ENCODE results near the gene SRRT.

The SRRT gene

DNA sequence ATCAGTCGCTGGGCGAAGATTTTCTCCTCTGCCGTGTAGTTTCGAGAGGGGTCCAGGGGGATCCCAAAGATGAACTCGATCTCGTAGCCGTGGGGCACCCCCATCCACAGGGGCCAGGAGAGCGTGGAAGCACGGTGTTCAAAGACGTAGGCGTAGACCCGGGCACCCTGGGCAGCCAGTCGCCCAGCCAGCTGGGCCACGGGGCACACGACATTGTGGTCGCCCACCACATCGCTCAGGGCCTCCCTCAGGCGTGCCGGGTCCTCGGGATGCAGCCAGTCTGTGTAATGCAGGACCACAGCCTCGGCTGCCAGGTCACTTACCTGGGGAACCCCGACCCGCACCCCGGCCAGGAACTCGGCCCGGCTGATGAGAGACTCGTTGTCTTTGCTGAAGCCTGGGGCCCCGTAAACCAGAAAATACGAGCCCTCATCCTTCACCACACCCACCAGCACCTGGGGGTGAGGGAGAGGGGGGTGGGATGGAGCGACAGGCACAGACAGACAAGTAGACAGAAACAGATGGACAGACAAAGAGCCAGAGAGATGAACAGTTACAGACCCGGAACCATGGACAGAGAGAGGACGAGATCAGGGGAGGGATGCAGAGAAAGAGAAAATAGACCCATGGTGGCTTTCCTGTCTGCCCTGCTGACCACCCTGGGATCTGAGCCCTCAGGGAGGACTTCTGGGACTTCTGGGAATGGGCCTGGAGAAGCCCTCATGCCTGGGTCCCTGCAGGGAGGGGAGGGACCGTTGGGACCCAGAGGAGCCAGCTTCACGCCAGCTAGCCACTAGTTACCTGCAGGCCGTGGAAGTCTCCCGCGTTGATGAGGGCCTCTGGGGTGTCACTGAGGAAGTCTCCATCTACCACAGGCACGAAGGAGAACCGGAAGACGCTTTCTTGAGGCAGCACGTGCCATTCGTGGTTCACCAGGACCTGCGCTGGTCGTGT is 17.7 kb downstream of the SRRT start:
- H3K4me3 Mint-ChIP-seq, result no peak overlapping the region

GRCh38 chr7:100893318-100893895 is 18.5 kb downstream of the SRRT start:
- DNase-seq, result no peak
- peaks cover 8% of the 10 kb centered on the region for H3K36me3 Mint-ChIP-seq (ENCODE audit: low read depth)
- no peaks in the 10 kb centered on the region for H3K9me3 Mint-ChIP-seq
- peaks cover 21% of the 10 kb centered on the region for H3K4me1 Mint-ChIP-seq (ENCODE audit: low read depth)
- peaks cover 57% of the 10 kb centered on the region for H3K27me3 Mint-ChIP-seq
- no peak overlapping the region for H3K4me3 Mint-ChIP-seq
- no peak overlapping the region for H3K27ac Mint-ChIP-seq

More for the DNA sequence above, 17.7 kb downstream of the SRRT start:
- H3K27me3 Mint-ChIP-seq, result peaks cover 49% of the 10 kb centered on the region
- peaks cover 16% of the 10 kb centered on the region for H3K36me3 Mint-ChIP-seq (ENCODE audit: low read depth)
- H3K4me1 Mint-ChIP-seq (ENCODE audit: low read depth), result peaks cover 29% of the 10 kb centered on the region
- H3K27ac Mint-ChIP-seq, result no peak overlapping the region
- H3K9me3 Mint-ChIP-seq, result no peaks in the 10 kb centered on the region
- no peak for DNase-seq

DNA sequence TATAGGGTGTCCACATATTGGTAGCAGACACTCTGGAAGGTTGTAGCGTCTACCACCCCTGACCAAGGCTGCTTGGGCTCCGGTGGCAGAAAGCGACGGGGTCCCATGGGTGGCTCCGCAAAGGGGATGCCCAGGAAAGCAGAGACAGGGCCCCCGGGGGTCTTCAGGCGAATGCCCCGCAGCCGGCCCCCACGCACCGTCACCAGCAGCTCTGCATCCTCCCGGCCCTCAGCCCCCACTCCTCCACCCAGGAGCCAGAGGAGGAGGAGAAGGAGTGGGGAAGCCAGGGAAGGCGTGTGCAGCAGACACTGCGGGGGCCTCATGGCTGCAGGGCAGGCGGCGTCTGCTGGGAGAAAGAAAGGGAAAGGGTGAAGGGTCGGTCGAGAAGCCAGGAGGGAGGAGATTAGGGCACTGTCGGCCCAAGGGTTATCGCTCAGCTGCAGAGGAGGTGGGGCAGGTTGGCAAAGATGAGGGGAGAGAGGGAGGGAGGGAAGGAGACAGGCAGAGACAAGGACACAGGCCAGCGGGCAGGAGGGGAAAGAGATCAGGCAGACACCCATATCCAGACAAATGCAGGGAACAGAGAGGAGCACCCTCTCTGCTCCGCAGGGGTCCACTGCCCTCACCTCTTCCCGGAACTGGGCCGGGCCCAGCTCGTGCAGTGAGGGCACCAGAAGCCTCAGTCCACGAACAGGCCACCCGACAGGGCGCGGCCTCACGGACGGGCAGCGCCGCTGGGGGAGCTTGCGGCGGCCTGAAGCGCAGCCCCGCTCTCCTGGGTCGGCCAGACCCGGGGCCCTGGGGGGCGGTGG is 19.2 kb downstream of the SRRT start:
- H3K36me3 Mint-ChIP-seq (ENCODE audit: low read depth), result peaks cover 1% of the 10 kb centered on the region
- H3K4me3 Mint-ChIP-seq, result no peak overlapping the region
- peaks cover 18% of the 10 kb centered on the region for H3K4me1 Mint-ChIP-seq (ENCODE audit: low read depth)
- no peak overlapping the region for H3K27ac Mint-ChIP-seq
- H3K27me3 Mint-ChIP-seq, result peaks cover 59% of the 10 kb centered on the region
- DNase-seq, result no peak
- no peaks in the 10 kb centered on the region for H3K9me3 Mint-ChIP-seq

DNA sequence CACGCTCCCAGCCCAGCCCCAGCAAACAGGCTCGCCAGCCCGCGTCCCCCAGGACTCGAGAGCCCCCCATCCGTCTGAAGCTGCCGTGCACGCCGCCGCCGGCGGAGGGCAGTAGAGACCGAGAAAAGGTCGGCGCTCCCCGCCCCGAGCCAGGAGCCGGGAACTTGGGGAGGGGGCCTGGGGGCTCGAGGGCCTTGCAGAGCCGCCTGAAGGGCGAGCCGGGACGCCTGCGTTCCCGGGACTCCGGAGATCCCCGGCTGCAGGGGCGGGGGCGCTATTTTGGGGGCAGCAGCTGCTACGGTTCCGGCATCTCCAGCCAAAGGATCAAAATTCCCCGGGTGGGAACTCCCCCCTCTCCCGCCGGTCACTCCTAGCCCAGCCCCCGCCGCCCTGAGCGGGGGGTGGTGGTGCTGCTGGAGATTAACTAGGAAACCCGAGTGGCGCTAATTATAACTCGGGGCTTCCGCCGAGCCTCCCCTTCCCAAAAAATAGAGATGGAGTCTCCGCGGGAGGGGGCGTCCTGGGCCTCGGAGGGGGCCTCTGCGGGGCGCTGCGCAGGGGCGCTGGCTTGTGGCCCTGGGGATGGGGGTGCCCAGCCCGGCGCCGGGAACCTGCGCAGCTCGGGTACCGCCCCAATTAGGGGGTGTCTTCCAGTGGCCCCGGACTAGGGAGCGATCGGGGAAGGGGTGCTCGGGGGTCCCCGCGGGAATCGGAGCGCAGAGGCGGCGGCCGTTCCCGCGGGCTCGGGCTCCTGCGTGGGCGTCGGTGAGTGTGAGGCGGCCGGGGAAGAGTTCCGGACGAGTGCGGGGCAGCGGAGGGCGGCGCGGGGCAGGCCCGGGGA is 20.2 kb downstream of the SRRT start:
- H3K27ac Mint-ChIP-seq, result no peak overlapping the region

DNA sequence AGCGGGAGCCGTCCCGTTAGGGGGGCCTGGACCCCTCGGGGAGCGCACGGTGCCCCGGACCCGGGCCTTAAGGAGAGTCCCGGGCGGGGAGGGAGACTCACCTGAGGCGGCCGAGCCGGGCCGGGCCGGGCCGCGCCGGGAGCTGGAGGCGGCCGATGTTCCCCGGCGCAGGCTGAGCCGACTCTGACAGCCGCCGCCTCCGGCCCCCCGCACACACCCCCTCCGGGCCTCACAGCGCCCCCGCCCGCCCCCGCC is 20.7 kb downstream of the SRRT start, which contains the start of gene ACHE:
ACHE (minus strand) TSS at position 188 of the 255 bp plus-strand sequence. CDS start 1,656 bp downstream, outside the sequence.
- Mint-ChIP-seq H3K36me3 (ENCODE audit: low read depth) (no peaks in the 10 kb centered on the region), H3K4me1 (ENCODE audit: low read depth) (peaks cover 12% of the 10 kb centered on the region), H3K4me3 (peak within 1 kb of the TSS; percentile 67), H3K9me3 (no peaks in the 10 kb centered on the region), H3K27ac (peak within 1 kb of the TSS; percentile 6), H3K27me3 (peaks cover 60% of the 10 kb centered on the region)
- DNase-seq, result no peak

More for the DNA sequence above, 20.2 kb downstream of the SRRT start:
- DNase-seq, result peak; percentile 80
- Mint-ChIP-seq H3K4me1 (ENCODE audit: low read depth) (peaks cover 17% of the 10 kb centered on the region), H3K4me3 (no peak overlapping the region), H3K36me3 (ENCODE audit: low read depth) (no peaks in the 10 kb centered on the region), H3K9me3 (no peaks in the 10 kb centered on the region), H3K27me3 (peaks cover 60% of the 10 kb centered on the region)

DNA sequence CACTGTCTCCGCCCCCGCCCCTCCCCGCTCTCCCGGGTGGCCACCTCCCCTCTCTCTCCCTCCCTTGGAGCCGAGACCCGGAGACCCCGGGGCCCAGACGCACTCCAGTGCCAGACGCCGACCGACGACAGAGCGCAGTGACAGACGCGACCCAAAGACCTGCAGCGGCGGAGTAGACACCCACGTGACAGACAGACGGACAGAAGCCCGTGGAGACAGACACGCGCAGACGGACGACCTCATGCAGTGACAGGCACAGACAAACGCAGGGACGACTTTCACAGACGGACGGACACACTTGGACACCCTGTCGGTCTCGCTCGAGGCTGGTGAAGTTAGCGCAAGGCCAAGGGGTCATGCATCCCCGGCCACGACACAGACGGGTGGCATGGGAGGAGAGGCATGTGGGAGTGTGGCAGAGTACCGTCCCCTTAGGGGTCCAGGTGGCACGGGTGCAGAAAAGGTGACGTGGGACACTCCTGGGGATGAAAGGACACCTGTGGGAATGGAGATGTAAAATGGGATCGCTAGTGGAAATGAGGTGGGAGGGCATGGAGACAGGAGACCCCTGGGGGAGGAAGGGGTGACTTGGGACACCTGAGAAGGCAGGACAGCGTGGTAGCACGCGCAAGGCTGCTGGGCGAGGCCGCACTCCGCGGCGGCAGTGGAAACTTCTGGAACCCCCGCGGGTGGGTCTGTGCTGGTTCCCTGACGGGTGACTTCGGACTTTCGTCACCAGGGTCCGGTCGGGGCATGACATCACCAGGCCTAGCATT is 21.2 kb downstream of the SRRT start:
- Mint-ChIP-seq H3K36me3 (ENCODE audit: low read depth) (no peaks in the 10 kb centered on the region), H3K4me3 (peak overlapping the region; percentile 67), H3K4me1 (ENCODE audit: low read depth) (peaks cover 10% of the 10 kb centered on the region), H3K9me3 (no peaks in the 10 kb centered on the region), H3K27ac (peak overlapping the region; percentile 6), H3K27me3 (peaks cover 62% of the 10 kb centered on the region)
- DNase-seq, result peak; percentile 61

GRCh38 chr7:100896732-100897608 is 22.1 kb downstream of the SRRT start:
- H3K36me3 Mint-ChIP-seq (ENCODE audit: low read depth), result no peaks in the 10 kb centered on the region
- peaks cover 7% of the 10 kb centered on the region for H3K4me1 Mint-ChIP-seq (ENCODE audit: low read depth)
- no peaks in the 10 kb centered on the region for H3K9me3 Mint-ChIP-seq
- no peak overlapping the region for H3K27ac Mint-ChIP-seq
- peaks cover 54% of the 10 kb centered on the region for H3K27me3 Mint-ChIP-seq
- peak; percentile 65 for DNase-seq
- peak overlapping the region; percentile 42 for H3K4me3 Mint-ChIP-seq

GRCh38 chr7:100897772-100898454 is 23.0 kb downstream of the SRRT start:
- no peak overlapping the region for H3K27ac Mint-ChIP-seq
- no peaks in the 10 kb centered on the region for H3K9me3 Mint-ChIP-seq
- H3K4me1 Mint-ChIP-seq (ENCODE audit: low read depth), result peaks cover 7% of the 10 kb centered on the region
- no peak for DNase-seq
- H3K4me3 Mint-ChIP-seq, result no peak overlapping the region
- no peaks in the 10 kb centered on the region for H3K36me3 Mint-ChIP-seq (ENCODE audit: low read depth)
- H3K27me3 Mint-ChIP-seq, result peaks cover 44% of the 10 kb centered on the region

DNA sequence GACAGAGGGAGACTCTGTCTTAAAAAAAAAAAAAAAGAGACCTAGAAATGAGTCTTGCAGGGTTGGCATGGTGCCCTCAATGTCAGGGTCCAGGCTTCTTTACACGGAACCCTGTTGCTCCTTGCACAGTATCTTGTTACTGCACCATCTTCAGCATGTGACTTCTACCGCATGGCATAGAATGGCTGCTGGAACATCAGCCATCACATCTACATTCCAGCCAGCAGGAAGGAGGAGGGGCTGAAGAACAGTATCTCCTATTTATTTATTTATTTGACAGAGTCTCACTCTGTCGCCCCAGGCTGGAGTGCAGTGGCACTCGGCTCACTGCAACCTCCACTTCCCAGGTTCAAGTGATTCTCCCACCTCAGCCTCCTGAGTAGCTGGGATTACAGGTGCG is 24.5 kb downstream of the SRRT start:
- no peak overlapping the region for H3K27ac Mint-ChIP-seq
- no peak for DNase-seq
- no peak overlapping the region for H3K4me3 Mint-ChIP-seq
- no peaks in the 10 kb centered on the region for H3K9me3 Mint-ChIP-seq
- H3K27me3 Mint-ChIP-seq, result peaks cover 32% of the 10 kb centered on the region
- H3K36me3 Mint-ChIP-seq (ENCODE audit: low read depth), result no peaks in the 10 kb centered on the region
- peaks cover 7% of the 10 kb centered on the region for H3K4me1 Mint-ChIP-seq (ENCODE audit: low read depth)

GRCh38 chr7:100900978-100901377 is 26.1 kb downstream of the SRRT start:
- no peak for DNase-seq
- no peak overlapping the region for H3K4me3 Mint-ChIP-seq
- no peak overlapping the region for H3K27ac Mint-ChIP-seq
- peaks cover 28% of the 10 kb centered on the region for H3K27me3 Mint-ChIP-seq
- no peaks in the 10 kb centered on the region for H3K9me3 Mint-ChIP-seq
- no peaks in the 10 kb centered on the region for H3K36me3 Mint-ChIP-seq (ENCODE audit: low read depth)
- H3K4me1 Mint-ChIP-seq (ENCODE audit: low read depth), result peaks cover 5% of the 10 kb centered on the region

DNA sequence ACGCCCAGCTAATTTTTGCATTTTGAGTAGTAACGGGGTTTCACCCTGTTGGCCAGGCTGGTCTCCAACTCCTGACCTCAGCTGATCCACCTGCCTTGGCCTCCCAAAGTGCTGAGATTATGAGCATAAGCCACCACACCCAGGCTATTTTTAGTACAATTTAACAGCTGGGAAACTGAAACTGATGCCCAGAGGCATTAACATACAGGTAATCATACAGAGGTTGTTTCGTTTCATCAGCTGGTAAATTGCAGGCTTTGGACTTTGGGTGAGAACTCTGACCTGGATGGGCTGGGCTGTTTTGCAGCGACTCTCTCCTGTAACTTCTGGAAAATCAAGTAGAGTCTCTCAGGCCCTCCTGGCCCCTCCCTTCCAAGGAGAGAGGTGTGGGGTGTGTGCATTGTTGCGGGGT is 27.0 kb downstream of the SRRT start:
- H3K27ac Mint-ChIP-seq, result no peak overlapping the region
- H3K4me3 Mint-ChIP-seq, result no peak overlapping the region
- no peaks in the 10 kb centered on the region for H3K36me3 Mint-ChIP-seq (ENCODE audit: low read depth)
- peaks cover 23% of the 10 kb centered on the region for H3K27me3 Mint-ChIP-seq
- DNase-seq, result no peak
- H3K4me1 Mint-ChIP-seq (ENCODE audit: low read depth), result no peaks in the 10 kb centered on the region
- H3K9me3 Mint-ChIP-seq, result no peaks in the 10 kb centered on the region

DNA sequence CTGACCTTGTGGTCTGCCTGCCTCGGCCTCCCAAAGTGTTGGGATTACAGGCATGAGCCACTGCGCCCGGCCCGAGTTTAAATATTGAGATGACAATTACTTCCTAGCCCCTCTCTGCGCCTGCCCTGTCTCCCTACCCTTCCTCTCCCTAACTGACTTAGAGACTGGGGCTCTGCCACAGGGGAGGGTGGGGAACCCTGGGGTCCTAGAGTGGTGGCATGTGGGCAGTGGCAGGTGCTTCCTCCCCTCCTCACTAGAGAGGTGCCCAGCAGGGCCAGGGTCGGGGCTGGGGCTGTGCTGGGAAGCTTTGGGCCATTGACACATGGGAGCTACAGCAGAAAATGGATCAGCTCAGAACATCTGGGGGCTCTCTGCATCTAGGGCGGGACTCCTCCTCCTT is 27.7 kb downstream of the SRRT start:
- Mint-ChIP-seq H3K4me1 (ENCODE audit: low read depth) (no peaks in the 10 kb centered on the region), H3K4me3 (no peak overlapping the region), H3K36me3 (ENCODE audit: low read depth) (no peaks in the 10 kb centered on the region), H3K9me3 (no peaks in the 10 kb centered on the region), H3K27me3 (peaks cover 17% of the 10 kb centered on the region), H3K27ac (no peak overlapping the region)
- no peak for DNase-seq

Data from activated T-cell treated with anti-CD3 and anti-CD28 coated beads, Interleukin-2, amount 50 U/mL, for 24 hours (primary cell).